Type B pancreatic cell (in vitro differentiated cells): ENCODE results near the gene RGS17. TPM values are rescaled to one million over a fixed set of nuclear protein-coding genes. Genes with fewer than 3 reads are reported as not detected.
A peak's percentile ranks its signal among the peaks of the same experiment; 100 is the strongest.
"Not testable (repeated sequence)": the region's sequence is repeated elsewhere in the genome, so short reads cannot be mapped to it uniquely, and the experiment has no call there.

Experiments
- DNase-seq: peaks from one replicate; pipeline ENCODE4 v3.0.0; 2021; ENCODE audit warnings: mixed read lengths; ENCODE audit not compliant: unreplicated experiment; ENCODE audit errors: extremely low spot score
- H3K27ac Mint-ChIP-seq: 2 replicates; pipeline ENCODE4 v1.8.0; 2021; ENCODE audit warnings: mild to moderate bottlenecking, mixed read lengths
- H3K27me3 Mint-ChIP-seq: 2 replicates; pipeline ENCODE4 v1.8.0; 2021; ENCODE audit warnings: mixed read lengths
- H3K36me3 Mint-ChIP-seq: 2 replicates; pipeline ENCODE4 v1.8.0; 2021; ENCODE audit warnings: mixed read lengths
- H3K4me1 Mint-ChIP-seq: one replicate; pipeline ENCODE4 v1.8.0; 2021; ENCODE audit warnings: mixed read lengths; ENCODE audit not compliant: unreplicated experiment
- H3K4me3 Mint-ChIP-seq: 2 replicates; pipeline ENCODE4 v1.8.0; 2021; ENCODE audit warnings: mild to moderate bottlenecking, mixed read lengths
- H3K9me3 Mint-ChIP-seq: 2 replicates; pipeline ENCODE4 v1.8.0; 2021; ENCODE audit warnings: mixed read lengths
- CTCF ChIP-seq: fragments of 200-600 bp; sonication (generic); conservative IDR thresholded peaks from 2 replicates; pipeline ENCODE4 v1.5.0; 2021; ENCODE audit warnings: antibody characterized with exemption, mild to moderate bottlenecking
- total RNA-seq: library from RNA; stranded (reverse); gene quantifications from 2 replicates; pipeline ENCODE4 v1.2.1, GENCODE V29; 2021; ENCODE audit warnings: low replicate concordance

The RGS17 gene
- total RNA-seq, 1 donor from 2014 or later: 3.7 TPM

GRCh38 chr6:153002613-153003365 is 128.3 kb downstream of the RGS17 start, which contains the start of gene MTRF1L:
TSS of gene MTRF1L (minus strand) at chr6:153002709. CDS start at chr6:153002685, 24 bp downstream.
- Mint-ChIP-seq H3K4me1 (peaks cover 26% of the 10 kb centered on the region), H3K36me3 (peaks cover 4% of the 10 kb centered on the region), H3K27me3 (no peaks in the 10 kb centered on the region), H3K4me3 (peak within 1 kb of the TSS; percentile 95), H3K9me3 (no peaks in the 10 kb centered on the region), H3K27ac (peak within 1 kb of the TSS; percentile 91)
- peak; percentile 91 for DNase-seq
- peak; percentile 5 for TF ChIP-seq CTCF

- Mint-ChIP-seq H3K4me3 (peak overlapping the region; percentile 95), H3K27ac (peak overlapping the region; percentile 91), H3K9me3 (no peaks in the 10 kb centered on the region), H3K27me3 (no peaks in the 10 kb centered on the region), H3K4me1 (peaks cover 26% of the 10 kb centered on the region), H3K36me3 (peaks cover 6% of the 10 kb centered on the region)
- DNase-seq: no peak
- TF ChIP-seq CTCF: no peak
These were observed 129.1 kb downstream of the RGS17 start for GRCh38 chr6:153001767-153002612.

- Mint-ChIP-seq H3K4me1 (peaks cover 26% of the 10 kb centered on the region), H3K4me3 (peak overlapping the region; percentile 95)
- not testable (repeated sequence) for H3K36me3 Mint-ChIP-seq, H3K9me3 Mint-ChIP-seq, H3K27ac Mint-ChIP-seq, DNase-seq, H3K27me3 Mint-ChIP-seq
These were observed 130.3 kb downstream of the RGS17 start for GRCh38 chr6:153000790-153001189.

- peaks cover 9% of the 10 kb centered on the region for H3K36me3 Mint-ChIP-seq
- H3K4me1 Mint-ChIP-seq: peaks cover 26% of the 10 kb centered on the region
- H3K4me3 Mint-ChIP-seq: peak overlapping the region; percentile 78
These were observed 130.8 kb downstream of the RGS17 start for GRCh38 chr6:153000243-153000642.

GRCh38 chr6:152999538-152999937 is 131.5 kb downstream of the RGS17 start:
- not testable (repeated sequence) for DNase-seq, H3K27ac Mint-ChIP-seq, H3K9me3 Mint-ChIP-seq, H3K27me3 Mint-ChIP-seq, H3K36me3 Mint-ChIP-seq
- H3K4me1 Mint-ChIP-seq: peaks cover 26% of the 10 kb centered on the region
- peak overlapping the region; percentile 21 for H3K4me3 Mint-ChIP-seq

More at GRCh38 chr6:153000243-153000642, 130.8 kb downstream of the RGS17 start:
- Mint-ChIP-seq H3K27ac (no peak overlapping the region), H3K9me3 (no peaks in the 10 kb centered on the region), H3K27me3 (no peaks in the 10 kb centered on the region)
- DNase-seq: no peak
- no peak for TF ChIP-seq CTCF

GRCh38 chr6:152993847-152994246 is 137.2 kb downstream of the RGS17 start:
- DNase-seq: no peak
- Mint-ChIP-seq H3K9me3 (no peaks in the 10 kb centered on the region), H3K4me1 (no peaks in the 10 kb centered on the region), H3K36me3 (peaks cover 25% of the 10 kb centered on the region), H3K27ac (no peak overlapping the region), H3K4me3 (no peak overlapping the region), H3K27me3 (no peaks in the 10 kb centered on the region)
- no peak for TF ChIP-seq CTCF
